Thyroid gland (tissue), 4 donors: ENCODE results near the gene PTPRJ.

Source experiments
- POLR2A ChIP-seq, 2 donors: fragments of 450-650 bp; IDR thresholded peaks; one replicate each; pipeline ENCODE4 v1.6.1; 2017; ENCODE audit warnings: antibody characterized with exemption in 2 of 2, mild to moderate bottlenecking in 2 of 2, moderate library complexity in 1 of 2
- TF ChIP-seq, protein P1 (sequence below), 6 experiments: fragments of 200-600 bp in 3 of 6; fragments of 450-650 bp in 3 of 6; sonication (generic) in 3 of 6; IDR thresholded peaks; one replicate each; pipeline ENCODE4 v1.5.1; 2016 to 2019; ENCODE audit warnings: antibody characterized with exemption in 6 of 6, mild to moderate bottlenecking in 2 of 6, inconsistent platforms in 1 of 6, moderate library complexity in 1 of 6

DNA sequence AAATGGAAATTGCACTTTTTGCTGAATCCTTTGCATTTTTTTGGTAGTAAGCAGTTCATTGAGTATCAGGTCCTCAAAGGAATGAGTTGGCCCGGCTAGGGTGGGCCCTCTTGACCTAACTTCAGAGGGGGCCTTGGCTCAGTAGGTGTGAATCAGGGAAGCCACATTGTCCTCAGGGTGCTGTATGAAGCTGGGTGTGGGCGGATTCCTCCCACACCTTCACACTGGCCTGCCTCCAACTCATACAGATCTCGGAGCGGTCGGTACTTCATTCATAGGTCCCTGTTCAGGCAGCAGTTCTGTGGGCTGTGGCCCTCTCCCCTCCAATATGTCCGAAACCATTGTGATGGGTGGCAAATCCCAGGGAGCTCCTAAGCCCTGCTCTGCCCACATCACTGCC is 188.9 kb downstream of the PTPRJ start:
- TF ChIP-seq, protein P1, sequence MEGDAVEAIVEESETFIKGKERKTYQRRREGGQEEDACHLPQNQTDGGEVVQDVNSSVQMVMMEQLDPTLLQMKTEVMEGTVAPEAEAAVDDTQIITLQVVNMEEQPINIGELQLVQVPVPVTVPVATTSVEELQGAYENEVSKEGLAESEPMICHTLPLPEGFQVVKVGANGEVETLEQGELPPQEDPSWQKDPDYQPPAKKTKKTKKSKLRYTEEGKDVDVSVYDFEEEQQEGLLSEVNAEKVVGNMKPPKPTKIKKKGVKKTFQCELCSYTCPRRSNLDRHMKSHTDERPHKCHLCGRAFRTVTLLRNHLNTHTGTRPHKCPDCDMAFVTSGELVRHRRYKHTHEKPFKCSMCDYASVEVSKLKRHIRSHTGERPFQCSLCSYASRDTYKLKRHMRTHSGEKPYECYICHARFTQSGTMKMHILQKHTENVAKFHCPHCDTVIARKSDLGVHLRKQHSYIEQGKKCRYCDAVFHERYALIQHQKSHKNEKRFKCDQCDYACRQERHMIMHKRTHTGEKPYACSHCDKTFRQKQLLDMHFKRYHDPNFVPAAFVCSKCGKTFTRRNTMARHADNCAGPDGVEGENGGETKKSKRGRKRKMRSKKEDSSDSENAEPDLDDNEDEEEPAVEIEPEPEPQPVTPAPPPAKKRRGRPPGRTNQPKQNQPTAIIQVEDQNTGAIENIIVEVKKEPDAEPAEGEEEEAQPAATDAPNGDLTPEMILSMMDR (IDR thresholded peaks at IDR 0.05): no peak
- TF ChIP-seq POLR2A (IDR thresholded peaks at IDR 0.05): no peak
